ENCODE data around the gene KCNS1. TPM values are rescaled to one million over a fixed set of nuclear protein-coding genes. Genes with fewer than 3 reads are reported as not detected.

KCNS1 gene
- total RNA-seq, 1 donor from 2014 or later: not detected

DNA sequence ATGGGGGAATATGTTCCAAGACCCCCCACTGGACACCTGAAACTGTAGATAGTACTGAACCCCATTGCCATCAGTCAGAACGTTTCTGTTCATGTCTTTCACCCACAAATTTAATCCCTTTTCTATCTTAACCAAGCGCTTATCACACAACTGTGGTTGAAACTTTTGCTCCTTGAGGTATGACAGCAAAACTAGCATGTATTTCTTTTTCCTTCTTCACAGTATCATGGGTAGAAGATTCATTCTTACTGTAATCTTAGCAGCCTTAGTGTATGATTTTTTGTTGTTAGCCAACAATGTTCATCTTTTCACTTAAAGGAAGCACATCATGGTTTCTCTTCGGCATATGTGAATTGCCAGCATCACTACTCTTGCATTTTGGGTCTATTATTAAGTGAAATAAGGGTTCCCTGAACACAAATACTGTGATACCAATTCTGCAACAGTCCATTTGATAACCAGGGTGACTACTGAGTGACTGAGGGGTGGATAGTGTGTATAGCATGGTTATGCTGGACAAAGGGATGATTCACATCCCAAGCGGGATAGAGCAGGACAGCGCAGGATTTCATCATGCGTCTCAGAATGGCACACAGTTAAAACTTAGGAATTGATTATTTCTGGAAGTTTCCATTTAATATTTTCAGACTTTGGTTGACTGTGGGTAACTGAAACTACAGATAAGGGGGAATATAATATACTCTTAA lies 41.8 kb downstream of the KCNS1 start:
- intact Hi-C loops (cut with micrococcal nuclease): no loop called here
- Mint-ChIP-seq H3K36me3 (ENCODE audit: low read depth) (peaks cover 83% of the 10 kb centered on the region), H3K4me1 (peaks cover 66% of the 10 kb centered on the region), H3K9me3 (peaks cover 3% of the 10 kb centered on the region), H3K27me3 (no peaks in the 10 kb centered on the region), H3K27ac (peak overlapping the region; percentile 68), H3K4me3 (no peak overlapping the region)
- ATAC-seq (ENCODE audit: low read depth) (no peak), DNase-seq (no peak)
- POLR2A ChIA-PET: no interaction called here
- TF ChIP-seq, protein P1, sequence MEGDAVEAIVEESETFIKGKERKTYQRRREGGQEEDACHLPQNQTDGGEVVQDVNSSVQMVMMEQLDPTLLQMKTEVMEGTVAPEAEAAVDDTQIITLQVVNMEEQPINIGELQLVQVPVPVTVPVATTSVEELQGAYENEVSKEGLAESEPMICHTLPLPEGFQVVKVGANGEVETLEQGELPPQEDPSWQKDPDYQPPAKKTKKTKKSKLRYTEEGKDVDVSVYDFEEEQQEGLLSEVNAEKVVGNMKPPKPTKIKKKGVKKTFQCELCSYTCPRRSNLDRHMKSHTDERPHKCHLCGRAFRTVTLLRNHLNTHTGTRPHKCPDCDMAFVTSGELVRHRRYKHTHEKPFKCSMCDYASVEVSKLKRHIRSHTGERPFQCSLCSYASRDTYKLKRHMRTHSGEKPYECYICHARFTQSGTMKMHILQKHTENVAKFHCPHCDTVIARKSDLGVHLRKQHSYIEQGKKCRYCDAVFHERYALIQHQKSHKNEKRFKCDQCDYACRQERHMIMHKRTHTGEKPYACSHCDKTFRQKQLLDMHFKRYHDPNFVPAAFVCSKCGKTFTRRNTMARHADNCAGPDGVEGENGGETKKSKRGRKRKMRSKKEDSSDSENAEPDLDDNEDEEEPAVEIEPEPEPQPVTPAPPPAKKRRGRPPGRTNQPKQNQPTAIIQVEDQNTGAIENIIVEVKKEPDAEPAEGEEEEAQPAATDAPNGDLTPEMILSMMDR (IDR thresholded peaks at IDR 0.05): no peak
- CTCF ChIA-PET: interaction anchor here (0.7 kb wide), 1 partner anchor 15 kb away, joined by 3 read pairs; no protein-coding TSS in a partner anchor

GRCh38 chr20:45058168-45058850 lies 42.6 kb downstream of the KCNS1 start:
- no peak overlapping the region for H3K4me3 Mint-ChIP-seq
- peaks cover under 1% of the 10 kb centered on the region for H3K9me3 Mint-ChIP-seq
- no peak for ATAC-seq (ENCODE audit: low read depth)
- intact Hi-C loops (cut with micrococcal nuclease): no loop called here
- H3K36me3 Mint-ChIP-seq (ENCODE audit: low read depth): peaks cover 85% of the 10 kb centered on the region
- no peak for DNase-seq
- H3K27me3 Mint-ChIP-seq: no peaks in the 10 kb centered on the region
- TF ChIP-seq, protein P1 (IDR thresholded peaks at IDR 0.05): no peak
- CTCF ChIA-PET: interaction anchor here (0.7 kb wide), 1 partner anchor 14 kb away, joined by 3 read pairs; no protein-coding TSS in a partner anchor
- H3K4me1 Mint-ChIP-seq: peaks cover 67% of the 10 kb centered on the region
- POLR2A ChIA-PET: no interaction called here
- peak overlapping the region; percentile 72 for H3K27ac Mint-ChIP-seq

DNA sequence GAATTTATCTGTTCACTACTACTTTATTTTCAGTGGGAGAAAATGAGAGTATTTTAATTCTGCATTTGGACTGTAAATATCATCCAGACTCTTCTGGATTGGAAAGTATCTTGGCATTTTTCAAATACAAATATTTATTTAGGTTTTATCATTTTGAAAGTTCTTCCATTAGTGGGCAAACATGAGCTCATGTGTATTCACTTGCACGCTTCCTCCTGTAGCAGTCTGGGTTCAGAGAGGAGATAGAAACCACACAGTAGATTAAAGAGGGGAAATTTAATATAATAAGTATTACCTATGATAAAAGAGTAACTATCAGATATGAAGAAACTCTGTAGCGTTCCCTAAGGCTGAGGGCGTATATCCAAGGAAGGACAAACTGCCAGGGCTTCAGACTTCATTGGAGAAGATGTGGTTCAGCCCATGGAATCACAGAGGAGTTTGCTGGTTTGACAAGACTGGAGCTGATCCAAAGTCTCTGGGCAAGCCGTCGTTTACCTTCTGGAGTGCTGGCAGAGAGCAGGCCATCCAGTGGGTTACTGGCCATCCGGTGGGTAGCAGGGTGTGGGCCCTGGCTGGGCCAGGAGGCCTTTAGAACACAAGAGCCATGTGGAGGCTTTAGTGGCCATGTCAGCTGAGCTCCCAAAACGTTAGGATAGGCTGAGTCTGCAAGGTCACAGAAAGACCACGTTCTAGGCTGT lies 44.3 kb downstream of the KCNS1 start:
- Mint-ChIP-seq H3K36me3 (ENCODE audit: low read depth) (peaks cover 90% of the 10 kb centered on the region), H3K9me3 (no peaks in the 10 kb centered on the region), H3K27me3 (no peaks in the 10 kb centered on the region), H3K4me3 (no peak overlapping the region), H3K27ac (peak overlapping the region; percentile 41), H3K4me1 (peaks cover 74% of the 10 kb centered on the region)
- DNase-seq: no peak
- no peak for ATAC-seq (ENCODE audit: low read depth)
- POLR2A ChIA-PET: no interaction called here
- TF ChIP-seq, protein P1 (IDR thresholded peaks at IDR 0.05): no peak
- CTCF ChIA-PET: no interaction called here
- intact Hi-C loops (cut with micrococcal nuclease): no loop called here

DNA sequence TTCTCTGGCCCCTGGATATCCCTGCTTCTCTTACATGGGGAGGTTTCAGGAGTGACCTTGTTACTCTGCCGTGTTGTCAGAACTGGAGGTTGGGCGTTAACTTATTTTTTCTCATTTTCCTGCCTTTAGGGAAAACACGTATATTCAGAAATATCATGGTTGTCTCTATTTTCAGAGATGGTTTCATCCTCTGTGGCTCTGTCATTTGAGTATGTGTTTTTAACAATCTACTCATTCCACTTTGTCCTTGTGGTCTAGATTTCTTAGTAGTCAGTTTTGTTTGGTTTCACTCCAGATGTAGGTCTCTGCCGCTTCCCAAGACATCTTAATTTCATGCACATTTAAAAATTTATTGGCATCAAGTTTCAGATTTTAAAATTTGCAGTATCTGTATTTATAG lies 45.9 kb downstream of the KCNS1 start:
- peaks cover 82% of the 10 kb centered on the region for H3K36me3 Mint-ChIP-seq (ENCODE audit: low read depth)
- H3K9me3 Mint-ChIP-seq: no peaks in the 10 kb centered on the region
- peaks cover 76% of the 10 kb centered on the region for H3K4me1 Mint-ChIP-seq
- ChIA-PET POLR2A (interaction anchor here (1.2 kb wide), 1 partner anchor 11 kb away, joined by 4 read pairs; no protein-coding TSS in a partner anchor), CTCF (interaction anchor here (0.6 to 1.0 kb wide), 3 partner anchors 11 to 106 kb away, joined by 3 to 5 read pairs (median 3); no protein-coding TSS in a partner anchor)
- ATAC-seq (ENCODE audit: low read depth) (no peak), DNase-seq (no peak)
- intact Hi-C loops (cut with micrococcal nuclease): no loop called here
- H3K27me3 Mint-ChIP-seq: no peaks in the 10 kb centered on the region
- H3K27ac Mint-ChIP-seq: peak overlapping the region; percentile 55
- TF ChIP-seq, protein P1 (IDR thresholded peaks at IDR 0.05): no peak
- H3K4me3 Mint-ChIP-seq: no peak overlapping the region

All from activated B cell treated with CpG ODN at 0.5 μM for 24 hours (primary cell).